C4-2B (cell line): ENCODE results near the gene DRD4.

ENCODE experiments used
- CTCF ChIP-seq: fragments of 450-650 bp; conservative IDR thresholded peaks from 2 replicates; pipeline ENCODE4 v1.5.1; 2017; ENCODE audit warnings: mild to moderate bottlenecking
- ZFX ChIP-seq: fragments of 450-650 bp; IDR thresholded peaks from 2 replicates; pipeline ENCODE4 v1.6.1; 2017

GRCh38 chr11:601573-602245, 35.4 kb upstream of the DRD4 start:
- TF ChIP-seq CTCF (no peak), ZFX (no peak)
